ENCODE data around the gene GPR153. TPM values are rescaled to one million over a fixed set of nuclear protein-coding genes. Genes with fewer than 3 reads are reported as not detected.
A peak's percentile ranks its signal among the peaks of the same experiment; 100 is the strongest.

GPR153 gene
- total and polyA plus RNA-seq, 2 of the 13 experiments (the other 11 are each of a cell fraction or from before 2014, with no cell fraction given), result 0.22 to 0.31 TPM

GRCh38 chr1:6225651-6226050 is 35.2 kb downstream of the GPR153 start:
- in situ Hi-C loops (cut with HindIII; ENCODE audit: extremely low pct_ligation_motif_present, low pct_unique_long_range_greater_than_20kb), result no loop called here
- BruUV-seq (replicated peaks), result no TSS peak
- CTCF ChIA-PET (ENCODE audit: low intra/inter-chr PET ratio, low total read pairs), result no interaction called here
- H4K20me1 ChIP-seq (ENCODE audit: insufficient read depth, low read length), result no peaks in the 10 kb centered on the region
- H3K4me2 ChIP-seq (ENCODE audit: low read depth, low read length), result no peak overlapping the region
- POLR2A ChIA-PET, result no interaction called here
- H3K36me3 ChIP-seq (replicated peaks in 1 of 2; ENCODE audit: control insufficient read depth in 1 of 2, insufficient read depth in 2 of 2, low read length in 2 of 2), result peaks cover 9 to 52% of the 10 kb centered on the region in 2 experiments; a peak in 4 of 5 replicates
- no peaks in the 10 kb centered on the region for H3K79me2 ChIP-seq (ENCODE audit: insufficient read depth, low read length)
- whole genome bisulfite sequencing (ENCODE audit: low lambda C conversion rate), result over 99% methylated on average over 8 of the region's 8 CpGs
- no peak overlapping the region for H3K9ac ChIP-seq (ENCODE audit: insufficient read depth, low read depth, low read length)
- intact Hi-C loops (cut with micrococcal nuclease; ENCODE audit: unreplicated experiment), result no loop called here
- TF ChIP-seq ADNP (CRISPR knock-in tag; IDR thresholded peaks at IDR 0.05), result no peak
- no peak for TF ChIP-seq ZNF460 (CRISPR knock-in tag; IDR thresholded peaks at IDR 0.05; ENCODE audit: borderline replicate concordance)
- TF ChIP-seq ZNF550 (CRISPR knock-in tag; IDR thresholded peaks at IDR 0.05; ENCODE audit: borderline replicate concordance), result no peak
- TF ChIP-seq HOXA5 (CRISPR knock-in tag; IDR thresholded peaks at IDR 0.05), result no peak
- TF ChIP-seq ZNF784 (CRISPR knock-in tag; IDR thresholded peaks at IDR 0.05; ENCODE audit: borderline replicate concordance), result no peak
- H3K27me3 ChIP-seq (ENCODE audit: control insufficient read depth in 1 of 2, insufficient read depth in 2 of 2, low read length in 2 of 2), result no peaks in the 10 kb centered on the region
- DNase-seq (ENCODE audit: low spot score), result no peak
- no peak for FAIRE-seq
- no peak for ATAC-seq
- H2AFZ ChIP-seq (ENCODE audit: low read length), result no peak overlapping the region
- no peak overlapping the region for H3K4me3 ChIP-seq (replicated peaks in 1 of 3; ENCODE audit: insufficient read depth in 1 of 3, low read depth in 2 of 3, low read length in 3 of 3)
- H3K9me3 ChIP-seq (ENCODE audit: low read length), result no peaks in the 10 kb centered on the region
- H3K4me1 ChIP-seq (ENCODE audit: insufficient read depth, low read length), result no peaks in the 10 kb centered on the region
- no peak overlapping the region for H3K27ac ChIP-seq (ENCODE audit: extremely low read length, insufficient read depth, low read length)

DNA sequence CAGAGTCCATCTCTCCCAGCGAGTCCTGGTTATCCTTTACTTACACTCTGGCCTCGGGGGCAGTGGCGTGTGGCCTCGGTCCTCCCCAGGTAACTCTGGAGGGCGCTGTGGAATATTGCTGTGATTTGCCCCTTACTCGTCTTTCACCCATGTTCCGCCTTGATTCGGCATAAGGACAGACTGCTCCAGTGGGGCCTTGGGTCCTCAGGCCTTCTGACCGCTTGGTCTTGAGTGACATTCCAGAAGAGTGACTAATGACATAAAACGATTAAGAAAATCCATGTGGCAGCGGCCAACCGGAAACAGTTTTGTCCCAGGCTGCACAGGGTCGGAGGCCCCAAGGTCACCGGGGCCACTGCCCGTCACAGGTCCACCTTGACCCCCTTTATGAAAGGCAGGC is 36.2 kb downstream of the GPR153 start:
- Histone ChIP-seq H3K27ac (ENCODE audit: extremely low read length, insufficient read depth, low read length) (no peak overlapping the region), H3K4me3 (replicated peaks in 1 of 3; ENCODE audit: insufficient read depth in 1 of 3, low read depth in 2 of 3, low read length in 3 of 3) (no peak overlapping the region), H3K4me2 (ENCODE audit: low read depth, low read length) (no peak overlapping the region), H3K36me3 (replicated peaks in 1 of 2; ENCODE audit: control insufficient read depth in 1 of 2, insufficient read depth in 2 of 2, low read length in 2 of 2) (peaks cover 9 to 49% of the 10 kb centered on the region in 2 experiments; a peak in 4 of 5 replicates), H2AFZ (ENCODE audit: low read length) (no peak overlapping the region), H4K20me1 (ENCODE audit: insufficient read depth, low read length) (no peaks in the 10 kb centered on the region), H3K4me1 (ENCODE audit: insufficient read depth, low read length) (no peaks in the 10 kb centered on the region), H3K79me2 (ENCODE audit: insufficient read depth, low read length) (no peaks in the 10 kb centered on the region), H3K9ac (ENCODE audit: insufficient read depth, low read depth, low read length) (no peak overlapping the region), H3K9me3 (ENCODE audit: low read length) (no peaks in the 10 kb centered on the region), H3K27me3 (ENCODE audit: control insufficient read depth in 1 of 2, insufficient read depth in 2 of 2, low read length in 2 of 2) (no peaks in the 10 kb centered on the region)
- intact Hi-C loops (cut with micrococcal nuclease; ENCODE audit: unreplicated experiment) (no loop called here), in situ Hi-C loops (cut with HindIII; ENCODE audit: extremely low pct_ligation_motif_present, low pct_unique_long_range_greater_than_20kb) (no loop called here)
- no peak for DNase-seq (ENCODE audit: low spot score)
- TF ChIP-seq POLR2G (IDR thresholded peaks at IDR 0.05; ENCODE audit: low read depth, low read length) (no peak), NFE2L2 (IDR thresholded peaks at IDR 0.05; ENCODE audit: low read length) (no peak), AGO2 (optimal IDR thresholded peaks at IDR 0.05; ENCODE audit: low read depth, low read length) (peak; percentile 29), ZNF792 (CRISPR knock-in tag; IDR thresholded peaks at IDR 0.05) (no peak), MED8 (CRISPR knock-in tag; IDR thresholded peaks at IDR 0.05; ENCODE audit: insufficient replicate concordance) (no peak), POLR2A (IDR thresholded peaks at IDR 0.05; ENCODE audit: insufficient read depth in 1 of 2, low read depth in 2 of 2, low read length in 2 of 2) (no peak), ZNF552 (CRISPR knock-in tag; IDR thresholded peaks at IDR 0.05; ENCODE audit: borderline replicate concordance) (no peak)
- 93% methylated on average over 11 of the region's 15 CpGs for WGBS (ENCODE audit: low lambda C conversion rate)
- FAIRE-seq, result no peak
- ChIA-PET CTCF (ENCODE audit: low intra/inter-chr PET ratio, low total read pairs) (no interaction called here), POLR2A (interaction anchor here (0.7 to 1.6 kb wide), 2 partner anchors 12 to 18 kb away, joined by 3 read pairs; no protein-coding TSS in a partner anchor)
- ATAC-seq, result peak; percentile 13; the same call in 1 of the 3 replicates
- no TSS peak for BruUV-seq (replicated peaks)

Data from HepG2 (cell line).